ENCODE data around the gene IFTAP.

The IFTAP gene

GRCh38 chr11:36591433-36591832 is 2.9 kb upstream of the IFTAP start:
- in situ Hi-C loops (cut with MboI; ENCODE audit: low sequenced_read_pairs) = no loop called here

GRCh38 chr11:36596880-36597279 is 2.6 kb downstream of the IFTAP start:
- in situ Hi-C loops (cut with MboI; ENCODE audit: low sequenced_read_pairs) = no loop called here

- in situ Hi-C loops (cut with MboI; ENCODE audit: low sequenced_read_pairs) = no loop called here
These were observed 3.7 kb downstream of the IFTAP start, which contains the start of gene RAG2 for GRCh38 chr11:36598051-36598450. TSS of gene RAG2 (minus strand) at chr11:36598236. CDS start at chr11:36594168, 4,068 bp downstream.

- in situ Hi-C loops (cut with MboI; ENCODE audit: low sequenced_read_pairs) = no loop called here
These were observed 5.9 kb downstream of the IFTAP start for GRCh38 chr11:36600180-36600579.

GRCh38 chr11:36601155-36601554 is 6.9 kb downstream of the IFTAP start:
- in situ Hi-C loops (cut with MboI; ENCODE audit: low sequenced_read_pairs) = no loop called here

- in situ Hi-C loops (cut with MboI; ENCODE audit: low sequenced_read_pairs) = no loop called here
These were observed 7.8 kb downstream of the IFTAP start for GRCh38 chr11:36602135-36602534.

GRCh38 chr11:36605221-36606216 is 11.2 kb downstream of the IFTAP start:
- in situ Hi-C loops (cut with MboI; ENCODE audit: low sequenced_read_pairs) = no loop called here

- in situ Hi-C loops (cut with MboI; ENCODE audit: low sequenced_read_pairs) = no loop called here
These were observed 14.3 kb downstream of the IFTAP start for GRCh38 chr11:36608491-36609199.

GRCh38 chr11:36609383-36609782 is 15.1 kb downstream of the IFTAP start:
- in situ Hi-C loops (cut with MboI; ENCODE audit: low sequenced_read_pairs) = no loop called here

GRCh38 chr11:36615826-36616225 is 21.5 kb downstream of the IFTAP start:
- in situ Hi-C loops (cut with MboI; ENCODE audit: low sequenced_read_pairs) = no loop called here

- in situ Hi-C loops (cut with MboI; ENCODE audit: low sequenced_read_pairs) = no loop called here
These were observed 23.5 kb downstream of the IFTAP start for GRCh38 chr11:36617543-36618362.

GRCh38 chr11:36618363-36619047 is 24.2 kb downstream of the IFTAP start:
- in situ Hi-C loops (cut with MboI; ENCODE audit: low sequenced_read_pairs) = no loop called here

GRCh38 chr11:36619502-36619901 is 25.2 kb downstream of the IFTAP start:
- in situ Hi-C loops (cut with MboI; ENCODE audit: low sequenced_read_pairs) = no loop called here

- in situ Hi-C loops (cut with MboI; ENCODE audit: low sequenced_read_pairs) = no loop called here
These were observed 25.9 kb downstream of the IFTAP start for GRCh38 chr11:36620246-36620645.

GRCh38 chr11:36622431-36623136 is 28.3 kb downstream of the IFTAP start:
- in situ Hi-C loops (cut with MboI; ENCODE audit: low sequenced_read_pairs) = no loop called here

GRCh38 chr11:36623494-36623893 is 29.2 kb downstream of the IFTAP start:
- in situ Hi-C loops (cut with MboI; ENCODE audit: low sequenced_read_pairs) = no loop called here

- in situ Hi-C loops (cut with MboI; ENCODE audit: low sequenced_read_pairs) = no loop called here
These were observed 32.7 kb downstream of the IFTAP start for GRCh38 chr11:36627006-36627405.

- in situ Hi-C loops (cut with MboI; ENCODE audit: low sequenced_read_pairs) = no loop called here
These were observed 33.2 kb downstream of the IFTAP start for GRCh38 chr11:36627471-36627870.

- in situ Hi-C loops (cut with MboI; ENCODE audit: low sequenced_read_pairs) = no loop called here
These were observed 33.8 kb downstream of the IFTAP start for GRCh38 chr11:36628141-36628540.

- in situ Hi-C loops (cut with MboI; ENCODE audit: low sequenced_read_pairs) = no loop called here
These were observed 34.5 kb downstream of the IFTAP start for GRCh38 chr11:36628765-36629244.

All from HL-60/S4 treated with phorbol 12-myristate 13-acetate at 8.2 ng/mL for 4 days and 3 days (cell line).